Posterior vena cava (tissue), 2 donors: Measurements from ENCODE around the gene CMC1. TPM values are rescaled to one million over a fixed set of nuclear protein-coding genes. Genes with fewer than 3 reads are reported as not detected.
"Not testable (repeated sequence)": the region's sequence is repeated elsewhere in the genome, so short reads cannot be mapped to it uniquely, and the experiment has no call there.

ENCODE experiments used
- DNase-seq: peaks from one replicate; pipeline ENCODE4 v3.0.0-alpha.2; 2020; ENCODE audit warnings: low spot score
- intact Hi-C, 2 donors: fragments of 100-400 bp; cut with DNase I; formaldehyde crosslinking; loops; one replicate each; pipeline versions ENCODE4 v1.14.1 to v1.14.2; 2022 to 2023
- long read RNA-seq, 2 donors: library from polyadenylated mRNA; unstranded; transcript quantifications; one replicate each; pipeline ENCODE4 v2.0.0, GENCODE V29; 2020 to 2021
- total RNA-seq, 2 donors: library from RNA; stranded (reverse); fragmentation: NEBNext Ultra II Directional; extraction: Animal tissue kit (Norgen Biotek cat#: 25700); gene quantifications; one replicate each; pipeline ENCODE4 v1.2.1, GENCODE V29; 2021
- donor health status: DM: yes; HTN: yes; CAD: no.
- donor health status: DM: yes; HTN: yes; CAD: no.

CMC1 gene, protein sequence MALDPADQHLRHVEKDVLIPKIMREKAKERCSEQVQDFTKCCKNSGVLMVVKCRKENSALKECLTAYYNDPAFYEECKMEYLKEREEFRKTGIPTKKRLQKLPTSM
- 10 to 100 TPM; 15.6 to 16.2 TPM for total RNA-seq
- long read RNA-seq, donor 1, full-length matches to known transcripts, result 4 of 4 reads
- long read RNA-seq, donor 1, partial matches to known transcripts, result 0 of 4 reads
- long read RNA-seq, donor 1, other reads (novel, unspliced or antisense), result 0 of 4 reads
- long read RNA-seq, donor 2, full-length matches to known transcripts, result 6 of 6 reads
- long read RNA-seq, donor 2, partial matches to known transcripts, result 0 of 6 reads
- long read RNA-seq, donor 2, other reads (novel, unspliced or antisense), result 0 of 6 reads

DNA sequence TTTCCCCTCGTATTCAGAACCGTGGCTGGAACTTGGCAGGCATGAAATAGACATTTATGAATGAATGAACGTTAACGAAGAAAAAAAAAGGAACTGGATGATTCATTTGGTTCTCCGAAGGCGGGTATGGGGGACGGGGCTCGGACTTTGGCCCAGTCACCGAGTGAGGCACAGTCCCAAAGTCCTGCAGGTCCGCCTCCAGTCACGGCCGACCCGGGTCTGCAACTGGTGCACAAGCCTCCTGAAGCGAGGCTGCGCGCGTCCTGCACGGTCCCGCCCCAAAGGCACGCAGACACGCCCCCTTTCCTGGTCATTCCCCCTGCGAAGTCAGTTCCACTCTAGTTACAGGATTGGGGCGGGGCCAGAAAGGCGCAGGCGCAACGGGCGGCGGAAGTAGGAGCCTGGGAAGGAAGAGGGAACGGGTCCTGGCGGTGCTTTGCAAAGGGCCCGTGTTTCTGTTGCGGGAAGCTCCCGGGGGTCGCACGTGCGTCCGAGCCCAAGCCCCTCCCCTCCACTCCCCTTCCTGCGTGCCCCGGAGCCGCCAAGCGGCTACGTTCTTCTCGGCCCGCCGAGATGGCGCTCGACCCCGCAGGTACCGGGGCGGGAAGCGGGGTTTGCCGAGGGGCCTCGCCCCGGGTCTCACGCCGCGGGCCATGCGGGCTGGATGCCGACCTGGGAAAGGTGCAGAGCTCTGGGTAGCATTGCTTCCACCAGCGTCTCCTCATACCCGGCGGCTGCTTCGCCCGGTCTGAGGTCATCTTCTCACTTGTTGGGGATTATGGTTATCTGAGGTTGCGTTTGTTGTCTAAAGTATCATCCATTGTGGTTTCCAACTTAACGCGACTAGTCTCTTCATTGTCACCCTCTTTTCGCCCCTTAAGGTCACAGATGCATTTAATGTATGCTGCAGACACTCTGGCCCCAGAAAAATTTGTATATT lies at the start of gene CMC1:
Gene CMC1, plus strand, starts transcription at position 399 of the 940 bp plus-strand sequence. Its CDS starts 175 bp downstream, at position 574.
- intact Hi-C loops, result no loop called here

DNA sequence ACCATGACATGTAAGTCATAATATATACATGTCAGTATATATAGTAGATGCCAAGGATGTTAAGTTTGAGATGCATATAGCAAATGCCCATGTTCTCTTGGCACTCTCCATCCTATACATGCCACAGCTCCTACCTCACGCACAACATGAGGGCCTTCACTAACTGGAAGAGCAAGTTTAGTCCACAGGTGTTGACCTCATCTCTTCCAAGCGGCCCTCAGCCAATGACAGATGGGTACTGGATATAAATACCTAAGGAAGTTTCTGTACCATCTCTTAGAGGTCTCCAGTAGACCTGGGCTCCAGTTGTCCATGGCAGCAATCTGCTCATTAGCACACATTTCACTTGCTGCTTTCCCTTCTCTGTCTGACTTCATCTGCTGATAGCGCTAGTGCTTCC lies 43.3 kb upstream of the CMC1 start:
- DNase-seq, result no peak
- intact Hi-C loops, result no loop called here

More for the DNA sequence above, at the start of gene CMC1:
- peak; percentile 99 for DNase-seq

DNA sequence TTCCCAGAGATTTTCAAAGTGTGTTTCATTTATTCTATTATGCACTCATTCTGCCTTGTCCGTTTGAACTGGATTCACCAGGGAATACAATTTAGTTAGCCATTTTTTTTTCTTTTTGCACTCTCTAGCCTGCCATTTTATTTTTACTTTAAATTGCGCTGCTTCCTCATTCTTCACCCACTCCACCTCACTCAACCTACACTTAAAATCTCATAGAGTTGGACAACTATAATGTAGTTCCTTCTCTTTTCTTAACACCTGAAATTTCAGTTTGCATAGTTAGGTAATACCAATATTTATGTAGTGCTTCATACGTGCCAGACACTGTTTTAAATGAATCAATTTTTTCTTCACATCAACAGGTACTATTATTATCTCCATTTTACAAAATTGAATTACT lies 42.4 kb upstream of the CMC1 start:
- intact Hi-C loops, result no loop called here

DNA sequence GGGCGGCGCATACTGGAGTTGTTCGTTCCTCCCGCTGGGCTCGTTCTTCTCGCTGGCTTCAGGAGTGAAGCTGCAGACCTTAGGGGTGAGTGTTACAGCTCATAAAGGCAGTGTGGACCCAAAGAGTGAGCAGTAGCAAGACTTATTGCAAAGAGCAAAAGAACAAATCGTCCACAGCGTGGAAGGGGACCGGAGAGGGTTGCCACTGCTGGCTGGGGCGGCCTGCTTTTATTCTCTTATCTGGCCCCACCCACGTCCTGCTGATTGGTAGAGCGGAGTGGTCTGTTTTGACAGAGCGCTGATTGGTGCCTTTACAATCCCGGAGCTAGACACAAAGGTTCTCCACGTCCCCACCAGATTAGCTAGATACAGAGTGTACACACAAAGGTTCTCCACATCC lies 41.8 kb upstream of the CMC1 start:
- DNase-seq, intact Hi-C loops: not testable (repeated sequence)

More for the DNA sequence above, 42.4 kb upstream of the CMC1 start:
- no peak for DNase-seq

DNA sequence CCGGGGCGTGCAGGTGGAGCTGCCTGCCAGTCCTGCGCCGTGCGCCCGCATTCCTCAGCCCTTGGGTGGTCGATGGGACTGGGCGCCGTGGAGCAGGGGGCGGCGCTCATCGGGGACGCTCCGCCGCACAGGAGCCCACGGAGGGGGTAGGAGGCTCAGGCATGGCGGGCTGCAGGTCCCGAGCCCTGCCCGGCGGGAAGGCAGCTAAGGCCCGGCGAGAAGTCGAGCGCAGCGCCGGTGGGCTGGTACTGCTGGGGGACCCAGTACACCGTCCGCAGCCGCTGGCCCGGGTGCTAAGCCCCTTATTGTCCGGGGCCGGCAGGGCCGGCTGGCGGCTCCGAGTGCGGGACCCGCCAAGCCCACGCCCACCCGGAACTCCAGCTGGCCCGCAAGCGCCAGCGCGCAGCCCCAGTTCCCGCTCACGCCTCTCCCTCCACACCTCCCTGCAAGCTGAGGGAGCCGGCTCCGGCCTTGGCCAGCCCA lies 41.0 kb upstream of the CMC1 start:
- DNase-seq, intact Hi-C loops: not testable (repeated sequence)

DNA sequence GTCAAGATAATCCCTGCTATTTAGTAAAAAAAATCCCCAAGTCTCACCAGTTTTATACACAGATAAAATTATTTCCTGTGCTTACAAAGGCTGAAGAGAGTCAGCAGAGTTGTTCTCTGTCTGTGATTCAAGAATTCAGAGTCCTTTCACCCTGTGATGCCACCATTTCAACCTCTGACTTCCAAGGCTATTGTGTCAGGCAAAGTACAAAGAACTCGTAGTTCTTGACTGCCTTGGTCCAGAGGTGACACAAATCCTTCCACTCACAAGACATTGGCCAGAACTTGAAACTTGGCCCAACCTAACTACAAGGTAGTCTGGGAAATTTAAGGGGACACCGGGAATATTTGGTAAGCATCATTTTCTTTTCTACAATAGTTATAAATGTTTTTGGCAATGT lies 34.9 kb upstream of the CMC1 start:
- no peak for DNase-seq
- intact Hi-C loops, result no loop called here

DNA sequence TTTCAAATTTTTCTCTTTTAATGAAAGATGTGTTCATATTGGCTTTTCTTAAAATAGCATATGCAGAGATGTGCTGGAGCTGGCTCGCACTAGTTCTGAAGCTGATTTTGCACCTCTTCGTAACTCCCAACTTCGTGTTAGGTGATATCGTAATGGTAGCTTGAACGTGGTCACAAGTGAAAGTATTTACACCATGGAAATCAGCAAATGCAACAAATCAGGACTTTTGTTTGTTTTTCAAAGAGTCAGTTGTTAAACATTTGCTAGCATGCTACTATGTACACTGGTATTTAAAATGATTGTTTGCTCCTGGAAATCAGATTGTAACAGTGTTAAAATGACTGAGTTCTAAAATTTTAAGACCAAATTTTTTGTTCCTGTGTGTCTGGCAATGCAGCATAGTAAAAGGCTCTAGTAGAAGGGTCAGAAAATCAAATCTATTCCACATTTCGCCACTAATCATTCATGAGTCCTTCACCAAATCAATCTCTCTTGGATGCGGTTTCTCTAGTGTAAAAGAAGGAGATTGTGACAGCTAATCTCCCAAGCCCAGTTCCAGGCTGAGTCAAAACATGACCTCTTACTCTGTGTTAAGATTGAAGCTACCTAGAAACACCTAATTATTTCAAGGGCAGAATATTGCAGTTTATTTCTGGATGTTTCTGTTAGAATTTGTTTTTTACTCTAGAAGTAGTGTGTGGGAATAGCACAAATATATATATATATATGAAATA lies 34.3 kb upstream of the CMC1 start:
- intact Hi-C loops, result no loop called here
- no peak for DNase-seq

DNA sequence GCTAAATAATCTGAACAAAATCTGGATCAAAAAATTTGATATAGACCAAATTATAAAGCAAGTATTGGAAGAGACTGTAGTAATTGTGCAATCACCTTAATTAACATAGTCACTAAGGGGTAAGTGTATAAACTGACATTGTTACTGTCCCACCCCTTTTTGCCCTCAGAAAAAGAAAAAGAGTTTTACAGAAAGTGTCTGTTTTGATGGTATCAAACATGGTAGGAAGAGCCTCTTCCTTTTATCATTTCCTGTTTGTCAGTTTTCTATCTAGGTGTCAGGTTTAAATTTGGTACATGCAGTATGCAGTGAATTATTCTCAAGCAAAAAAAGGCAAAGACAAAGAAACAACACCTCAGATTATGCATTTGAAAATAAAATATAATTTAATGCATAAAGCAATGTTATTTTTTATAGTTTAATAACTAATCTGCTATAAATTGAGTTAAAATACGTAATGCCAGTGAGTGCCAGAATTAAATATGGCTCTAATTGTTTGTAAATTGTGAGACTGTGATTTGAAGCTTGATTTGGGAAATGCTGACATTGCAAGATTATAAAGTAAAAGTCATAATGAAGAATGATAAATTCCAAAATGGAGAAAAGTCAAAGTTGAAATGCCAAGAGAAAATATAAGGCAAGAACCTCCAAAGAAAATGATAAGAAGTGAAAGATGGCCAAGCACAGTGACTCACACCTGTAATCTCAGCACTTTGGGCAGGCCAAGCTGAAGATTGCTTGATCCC lies 30.3 kb upstream of the CMC1 start:
- intact Hi-C loops, result no loop called here

DNA sequence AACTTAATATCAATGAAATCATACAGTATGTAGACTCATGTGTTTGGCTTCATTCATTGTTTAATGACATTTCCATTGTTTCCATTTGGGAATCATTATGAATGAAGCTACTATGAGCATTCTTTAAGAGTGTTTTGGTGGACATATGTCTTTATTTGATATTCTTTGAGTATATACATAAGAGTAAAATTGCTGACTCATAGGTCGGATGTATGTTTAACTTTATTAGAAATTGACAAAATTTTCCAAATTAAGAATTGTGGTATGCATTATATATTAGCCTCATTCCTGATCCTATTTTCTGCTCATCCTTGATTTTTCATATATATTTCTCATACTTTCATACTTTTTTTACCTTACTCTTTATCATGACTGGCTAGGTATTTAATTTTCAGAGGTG lies 28.7 kb upstream of the CMC1 start:
- no peak for DNase-seq
- intact Hi-C loops, result no loop called here

More for the DNA sequence above, 30.3 kb upstream of the CMC1 start:
- DNase-seq, result no peak

DNA sequence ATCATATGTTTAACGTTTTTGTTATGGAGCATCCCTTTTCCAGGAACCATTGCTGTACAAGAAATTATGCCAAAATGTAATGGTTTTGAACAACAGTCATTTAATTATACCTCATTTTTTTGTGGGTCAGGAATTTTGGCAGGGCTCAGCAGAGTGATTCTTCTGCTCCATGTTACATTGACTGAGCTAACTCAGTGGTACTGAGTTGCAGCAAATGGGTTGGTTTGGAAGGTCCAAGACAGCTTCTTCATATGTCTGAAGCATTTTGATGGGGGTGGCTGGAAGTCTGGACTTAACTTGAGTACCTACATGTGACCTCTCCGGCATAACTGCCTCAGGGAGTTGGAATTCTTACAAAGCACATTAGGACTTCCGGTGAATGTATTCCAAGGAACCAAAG lies 26.0 kb upstream of the CMC1 start:
- intact Hi-C loops, result no loop called here
- no peak for DNase-seq

DNA sequence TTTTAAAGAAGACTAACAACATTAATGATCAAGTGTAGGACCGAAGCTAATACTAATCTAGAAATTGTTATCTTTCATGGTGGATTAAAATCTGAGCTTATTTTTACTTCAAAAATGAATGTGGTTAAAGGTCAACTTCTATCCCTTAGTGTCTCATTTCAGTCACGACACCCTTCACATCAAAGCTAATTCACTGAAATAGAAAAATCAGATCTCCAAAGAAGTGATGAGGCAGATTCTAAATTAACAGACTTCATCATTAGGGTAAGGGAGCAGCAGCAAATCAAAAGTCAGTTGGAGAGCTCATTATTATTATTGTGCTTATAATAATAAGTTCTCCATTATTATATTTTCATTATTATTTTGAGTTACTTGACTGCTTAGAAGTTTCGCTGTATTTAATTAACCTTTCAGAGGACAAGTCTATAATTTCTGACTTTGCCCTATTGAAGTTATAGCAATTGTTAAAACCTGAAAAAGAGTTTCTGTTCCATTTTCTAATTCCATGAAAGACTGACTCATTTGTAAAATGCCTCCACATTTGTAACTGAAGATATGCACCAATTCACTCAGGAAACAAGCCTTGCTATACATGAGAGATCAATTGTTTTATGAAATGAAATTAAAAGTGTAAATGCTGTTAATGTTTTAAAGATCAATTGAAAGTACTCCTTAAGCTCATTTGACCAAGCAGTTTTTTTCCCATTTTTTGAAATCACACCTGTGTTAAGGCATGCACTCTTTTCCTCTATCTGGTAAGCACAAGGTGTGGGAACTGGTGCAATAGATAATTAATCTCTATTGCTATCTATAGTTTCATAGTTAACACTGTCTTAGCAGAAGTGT lies 23.1 kb upstream of the CMC1 start:
- intact Hi-C loops, result no loop called here
- no peak for DNase-seq

DNA sequence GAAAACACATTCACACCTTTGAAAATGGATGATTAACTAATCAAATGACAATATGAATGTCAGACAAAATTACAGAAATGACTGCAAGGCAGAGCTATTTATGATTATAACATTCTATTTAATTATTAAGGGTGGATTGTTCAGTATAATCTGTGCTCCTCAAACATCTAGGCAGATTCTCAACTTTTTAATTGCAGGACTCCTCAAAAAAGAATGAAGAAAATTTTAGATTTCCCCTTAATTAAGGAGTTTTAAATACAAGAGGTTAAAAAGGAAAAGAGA lies 22.6 kb upstream of the CMC1 start:
- intact Hi-C loops, result no loop called here

DNA sequence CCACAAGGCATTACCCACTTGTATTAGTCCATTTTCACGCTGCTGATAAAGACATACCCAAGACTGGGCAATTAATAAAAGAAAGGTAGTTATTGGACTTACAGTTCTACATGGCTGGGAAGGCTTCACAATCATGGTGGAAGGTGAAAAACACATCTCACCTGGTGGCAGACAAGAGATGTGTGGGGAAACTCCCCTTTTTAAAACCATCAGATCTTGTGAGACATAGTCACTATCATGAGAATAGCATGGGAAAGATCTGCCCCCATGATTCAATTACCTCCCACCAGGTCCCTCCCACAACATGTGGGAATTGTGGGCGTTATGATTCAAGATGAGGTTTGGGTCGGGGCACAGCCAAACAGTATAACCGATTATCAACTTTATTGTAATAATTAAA lies 17.0 kb upstream of the CMC1 start:
- intact Hi-C loops, result no loop called here
- no peak for DNase-seq

More for the DNA sequence above, 22.6 kb upstream of the CMC1 start:
- no peak for DNase-seq

DNA sequence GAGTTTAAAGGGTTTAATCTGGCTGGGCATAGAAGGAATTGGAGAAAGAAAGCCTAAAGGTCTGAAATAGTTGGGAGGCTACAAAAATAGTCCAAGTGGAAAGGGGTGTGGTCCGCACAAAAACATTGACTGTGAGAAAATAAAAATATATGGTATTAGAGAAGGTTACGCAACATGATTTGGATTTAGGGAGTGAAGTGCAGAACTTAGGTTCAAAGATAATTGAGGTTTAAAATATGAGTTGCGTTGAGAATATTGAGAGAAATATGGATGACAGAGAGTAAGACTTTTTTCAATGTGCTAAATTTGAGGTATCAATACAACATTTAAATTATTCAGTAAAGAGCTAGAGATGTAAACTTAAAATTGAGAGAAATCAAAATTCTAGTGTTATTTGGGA lies 15.4 kb upstream of the CMC1 start:
- no peak for DNase-seq
- intact Hi-C loops, result no loop called here

DNA sequence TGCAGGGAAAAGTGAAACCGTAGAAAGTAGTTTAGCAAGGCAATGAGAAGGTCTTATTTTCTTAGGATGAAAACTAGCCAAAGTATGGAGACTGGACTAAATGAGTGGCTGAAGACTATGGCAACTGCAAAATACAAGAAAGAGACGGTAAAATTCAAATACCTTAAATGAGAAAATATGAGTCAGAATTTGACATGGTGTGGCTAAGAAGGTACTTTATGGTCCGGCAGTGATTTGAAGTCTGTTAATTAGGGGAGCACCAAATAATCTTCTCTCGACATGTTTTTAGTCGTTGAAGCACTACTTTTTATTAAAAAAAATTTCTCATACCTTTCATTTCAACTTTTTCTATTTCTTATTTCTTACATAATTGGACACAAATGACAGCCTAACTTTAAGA lies 12.8 kb upstream of the CMC1 start:
- no peak for DNase-seq

DNA sequence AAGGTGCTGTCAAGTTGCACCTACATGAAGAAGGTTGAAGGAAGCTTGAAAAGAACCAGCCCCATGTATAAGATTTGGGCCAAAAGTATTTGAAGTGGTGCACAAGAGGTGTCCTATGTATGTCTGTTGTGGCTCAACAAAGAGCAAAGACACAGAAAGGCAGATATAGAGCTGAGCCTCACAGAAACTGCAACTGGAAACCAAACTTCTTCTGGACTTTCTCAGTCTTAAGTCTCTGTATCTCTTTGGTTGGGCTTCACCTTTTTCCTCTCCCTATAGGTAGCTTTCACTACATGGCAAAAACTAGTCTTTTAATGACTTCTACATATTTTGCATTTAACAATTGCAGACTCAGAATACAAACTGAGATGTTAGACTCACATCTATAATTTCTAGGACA lies 8.8 kb upstream of the CMC1 start:
- DNase-seq, result no peak
- intact Hi-C loops, result no loop called here

More for the DNA sequence above, 12.8 kb upstream of the CMC1 start:
- intact Hi-C loops, result no loop called here

DNA sequence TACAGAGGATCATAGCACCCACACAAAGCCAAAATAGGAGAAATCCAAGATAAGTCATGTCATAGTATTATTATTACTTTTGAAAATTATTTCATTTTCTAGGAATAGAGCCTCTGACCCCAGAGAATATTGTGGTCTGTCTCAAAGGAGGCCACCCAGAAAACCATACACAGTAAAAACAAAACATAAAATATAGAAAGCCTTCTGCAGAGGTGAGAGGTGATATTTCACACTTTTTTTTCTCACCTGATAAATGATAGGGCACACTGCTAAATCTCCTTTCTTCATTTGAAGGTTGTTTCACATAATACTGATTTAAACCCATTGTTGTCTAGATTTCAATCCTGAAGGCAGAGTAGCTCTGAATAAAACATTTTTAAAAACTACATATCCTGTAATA lies 7.0 kb upstream of the CMC1 start:
- DNase-seq, result no peak
- intact Hi-C loops, result no loop called here

DNA sequence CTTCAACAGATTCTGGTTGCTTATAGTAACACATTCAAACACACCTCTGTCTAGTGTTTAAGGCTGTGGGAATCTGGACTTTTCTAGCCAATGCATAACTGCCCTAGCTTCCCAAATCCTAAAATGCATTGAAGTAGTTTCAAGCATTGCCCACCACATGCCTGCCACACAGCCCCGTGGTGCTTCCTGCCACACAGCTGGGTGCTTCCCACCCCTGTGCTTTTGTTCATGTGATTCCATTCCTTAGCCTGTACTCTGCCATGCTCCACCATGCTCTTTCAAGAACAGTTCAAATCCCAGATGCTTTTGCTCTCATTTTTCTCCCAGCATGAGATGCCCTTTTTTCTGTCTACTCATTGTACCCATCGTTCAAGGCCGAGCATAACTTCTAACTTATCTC lies 2.3 kb upstream of the CMC1 start:
- DNase-seq, result no peak
- intact Hi-C loops, result no loop called here
